GM19035 (cell line): Measurements from ENCODE around the gene IL22.

Experiments used
- ATAC-seq: cut with Tn5 transposase; IDR thresholded peaks from one replicate; pipeline ENCODE4 v1.9.1; 2021; ENCODE audit not compliant: unreplicated experiment

The IL22 gene

GRCh38 chr12:68253504-68253903 is at the start of gene IL22:
Gene IL22 (minus strand): TSS chr12:68253604. CDS start chr12:68253448, 156 bp downstream.
- ATAC-seq: no peak

GRCh38 chr12:68297929-68298328 is 44.5 kb upstream of the IL22 start:
- no peak for ATAC-seq

- ATAC-seq: no peak
These were observed 40.8 kb upstream of the IL22 start for GRCh38 chr12:68294251-68294650.

GRCh38 chr12:68293347-68293746 is 39.9 kb upstream of the IL22 start:
- no peak for ATAC-seq

GRCh38 chr12:68292151-68292943 is 38.9 kb upstream of the IL22 start:
- ATAC-seq: no peak

GRCh38 chr12:68291396-68292036 is 38.1 kb upstream of the IL22 start:
- no peak for ATAC-seq

- peak; percentile 99 for ATAC-seq
These were observed 36.7 kb upstream of the IL22 start for GRCh38 chr12:68290126-68290525.

GRCh38 chr12:68287106-68287505 is 33.7 kb upstream of the IL22 start:
- no peak for ATAC-seq

GRCh38 chr12:68286396-68286795 is 33.0 kb upstream of the IL22 start:
- no peak for ATAC-seq

GRCh38 chr12:68285541-68285940 is 32.1 kb upstream of the IL22 start:
- ATAC-seq: no peak

- ATAC-seq: no peak
These were observed 28.1 kb upstream of the IL22 start for GRCh38 chr12:68281322-68282077.

GRCh38 chr12:68280240-68280639 is 26.8 kb upstream of the IL22 start:
- no peak for ATAC-seq

GRCh38 chr12:68279227-68280054 is 26.0 kb upstream of the IL22 start:
- ATAC-seq: no peak

GRCh38 chr12:68276402-68276930 is 23.1 kb upstream of the IL22 start:
- no peak for ATAC-seq

GRCh38 chr12:68272732-68273131 is 19.3 kb upstream of the IL22 start:
- no peak for ATAC-seq

- ATAC-seq: no peak
These were observed 17.9 kb upstream of the IL22 start for GRCh38 chr12:68271346-68271745.

GRCh38 chr12:68270358-68270757 is 17.0 kb upstream of the IL22 start:
- ATAC-seq: no peak

GRCh38 chr12:68269779-68270178 is 16.4 kb upstream of the IL22 start:
- no peak for ATAC-seq

GRCh38 chr12:68268967-68269366 is 15.6 kb upstream of the IL22 start:
- no peak for ATAC-seq

- no peak for ATAC-seq
These were observed 14.5 kb upstream of the IL22 start for GRCh38 chr12:68267892-68268396.
